ENCODE data around the gene NLGN1. TPM values are rescaled to one million over a fixed set of nuclear protein-coding genes. Genes with fewer than 3 reads are reported as not detected.

NLGN1 gene
- total RNA-seq, 1 donor from 2014 or later, result 18.3 TPM

GRCh38 chr3:173614522-173614921 is 217.0 kb downstream of the NLGN1 start:
- DNase-seq (ENCODE audit: low spot score), result no peak
- intact Hi-C loops (cut with DNase I), result no loop called here

GRCh38 chr3:173615661-173616060 is 218.1 kb downstream of the NLGN1 start:
- intact Hi-C loops (cut with DNase I), result no loop called here
- DNase-seq (ENCODE audit: low spot score), result no peak

DNA sequence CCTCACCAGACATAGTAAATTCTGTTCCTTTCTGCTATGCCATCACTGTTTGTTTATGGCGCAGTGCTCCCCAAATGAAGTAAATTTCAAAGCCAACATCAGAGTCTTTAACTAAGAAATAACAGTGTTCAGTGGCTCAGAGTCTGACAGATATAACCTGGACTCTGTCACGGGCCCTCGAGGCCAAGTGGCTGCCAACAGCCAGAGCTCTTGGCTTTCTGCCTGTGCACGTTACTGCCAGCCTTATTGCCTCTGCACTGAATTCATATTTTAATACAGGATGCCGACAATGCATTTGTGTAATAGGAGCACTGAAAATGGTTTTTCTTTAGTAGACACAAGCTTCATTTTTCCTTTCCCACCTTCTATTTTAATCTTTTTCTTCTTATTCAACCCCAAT is 219.9 kb downstream of the NLGN1 start:
- intact Hi-C loops (cut with DNase I), result no loop called here

GRCh38 chr3:173618148-173618547 is 220.6 kb downstream of the NLGN1 start:
- intact Hi-C loops (cut with DNase I), result no loop called here
- DNase-seq (ENCODE audit: low spot score), result no peak

More for the DNA sequence above, 219.9 kb downstream of the NLGN1 start:
- peak; percentile 80 for DNase-seq (ENCODE audit: low spot score)

DNA sequence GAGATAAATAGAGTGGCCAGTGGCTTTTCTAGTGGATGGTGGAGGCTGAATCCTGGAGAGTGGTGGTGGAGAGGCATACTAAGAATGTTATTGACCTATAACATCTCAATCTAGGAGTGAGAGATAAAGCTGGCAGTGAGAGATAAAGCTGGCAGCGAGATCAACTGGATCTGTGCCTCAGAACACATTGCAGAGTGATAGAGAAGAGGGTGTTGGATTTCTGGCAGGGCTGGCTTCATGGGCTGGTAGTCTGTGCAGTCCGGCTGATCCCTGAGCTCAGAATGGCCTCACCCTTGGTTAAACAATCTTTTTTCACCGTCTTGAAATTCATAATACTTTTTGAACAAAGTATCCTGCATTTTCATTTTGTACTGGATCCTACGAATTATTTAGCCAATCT is 221.2 kb downstream of the NLGN1 start:
- intact Hi-C loops (cut with DNase I), result no loop called here

DNA sequence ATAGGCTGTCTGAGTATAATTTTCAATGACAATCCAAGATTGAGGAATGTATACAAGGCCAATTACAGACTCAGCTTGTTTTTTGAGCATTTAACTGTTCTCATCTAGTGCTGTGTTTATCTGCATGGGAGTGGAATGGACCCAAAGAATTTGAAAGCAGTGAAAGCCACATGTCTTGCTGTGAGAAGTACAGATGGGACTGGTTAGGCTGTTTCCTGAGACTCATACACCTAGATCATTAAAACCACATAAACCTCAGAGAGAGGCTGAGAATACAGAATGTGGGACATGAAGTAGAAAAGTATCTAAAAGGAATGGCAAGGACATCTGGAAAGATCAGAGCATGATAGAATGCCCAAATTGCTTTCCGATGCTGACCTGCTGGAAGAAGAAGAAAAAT is 224.6 kb downstream of the NLGN1 start:
- intact Hi-C loops (cut with DNase I), result no loop called here

More for the DNA sequence above, 221.2 kb downstream of the NLGN1 start:
- no peak for DNase-seq (ENCODE audit: low spot score)

GRCh38 chr3:173624086-173624485 is 226.5 kb downstream of the NLGN1 start:
- intact Hi-C loops (cut with DNase I), result no loop called here
- no peak for DNase-seq (ENCODE audit: low spot score)

More for the DNA sequence above, 224.6 kb downstream of the NLGN1 start:
- no peak for DNase-seq (ENCODE audit: low spot score)

- no peak for DNase-seq (ENCODE audit: low spot score)
- intact Hi-C loops (cut with DNase I), result no loop called here
These were observed 233.3 kb downstream of the NLGN1 start for GRCh38 chr3:173630849-173631248.

DNA sequence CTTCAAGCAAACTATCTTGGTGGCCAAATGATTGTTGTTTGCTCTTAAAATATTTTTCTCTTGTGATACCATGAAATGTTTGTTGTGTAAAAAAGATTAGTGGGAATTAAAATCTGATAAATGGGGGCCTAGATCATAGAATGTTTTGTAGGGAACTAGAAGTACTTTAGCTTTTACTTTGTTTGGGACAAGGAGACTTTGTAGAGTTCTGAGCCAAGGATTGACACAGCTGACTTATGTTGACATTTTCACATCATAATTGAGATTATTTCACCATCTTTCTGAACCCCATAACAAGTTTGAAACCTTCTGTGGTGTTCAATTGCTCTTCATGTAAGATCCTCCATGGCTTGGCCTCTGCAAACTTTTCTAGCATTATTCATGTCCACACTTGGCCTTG is 235.4 kb downstream of the NLGN1 start:
- intact Hi-C loops (cut with DNase I), result no loop called here
- no peak for DNase-seq (ENCODE audit: low spot score)

GRCh38 chr3:173635826-173636225 is 238.3 kb downstream of the NLGN1 start:
- intact Hi-C loops (cut with DNase I), result no loop called here
- no peak for DNase-seq (ENCODE audit: low spot score)

DNA sequence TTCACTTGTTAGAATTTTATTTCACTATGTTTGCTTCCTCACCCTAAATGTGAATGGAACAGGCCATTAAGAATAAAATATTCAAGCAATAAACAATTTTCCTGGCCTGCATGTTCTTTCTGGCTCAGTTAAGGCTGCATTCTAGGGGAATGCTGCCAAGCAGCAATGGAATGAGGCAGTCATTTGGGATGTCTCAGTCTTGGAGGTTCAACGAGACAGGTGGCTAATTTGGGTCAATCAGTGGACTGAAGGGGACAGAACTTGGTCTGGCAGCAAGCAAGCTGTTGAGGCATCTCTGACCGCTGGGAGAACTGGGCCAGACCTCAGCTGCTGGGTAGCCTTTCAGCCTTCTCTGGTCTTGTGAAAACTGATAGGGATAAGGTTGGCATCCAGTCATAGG is 241.6 kb downstream of the NLGN1 start:
- no peak for DNase-seq (ENCODE audit: low spot score)
- intact Hi-C loops (cut with DNase I), result no loop called here

DNA sequence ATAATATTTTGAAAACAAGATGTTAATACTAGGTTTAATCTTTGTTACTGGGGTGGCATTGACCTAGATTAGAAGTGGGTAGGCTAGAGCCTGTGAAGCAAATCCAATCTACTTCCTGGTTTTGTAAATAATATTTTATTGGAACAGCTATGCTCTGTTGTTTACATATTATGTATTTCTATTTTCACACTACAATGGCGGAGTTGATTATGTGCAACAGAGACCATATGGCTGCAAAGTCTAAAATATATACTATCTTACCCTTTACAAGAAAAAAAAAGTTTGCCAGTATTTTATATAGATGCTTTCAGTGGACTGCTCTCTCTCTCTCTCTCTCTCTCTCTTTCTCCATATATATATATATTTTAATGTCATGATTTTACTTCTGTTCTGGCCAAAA is 244.2 kb downstream of the NLGN1 start:
- intact Hi-C loops (cut with DNase I), result no loop called here
- no peak for DNase-seq (ENCODE audit: low spot score)

DNA sequence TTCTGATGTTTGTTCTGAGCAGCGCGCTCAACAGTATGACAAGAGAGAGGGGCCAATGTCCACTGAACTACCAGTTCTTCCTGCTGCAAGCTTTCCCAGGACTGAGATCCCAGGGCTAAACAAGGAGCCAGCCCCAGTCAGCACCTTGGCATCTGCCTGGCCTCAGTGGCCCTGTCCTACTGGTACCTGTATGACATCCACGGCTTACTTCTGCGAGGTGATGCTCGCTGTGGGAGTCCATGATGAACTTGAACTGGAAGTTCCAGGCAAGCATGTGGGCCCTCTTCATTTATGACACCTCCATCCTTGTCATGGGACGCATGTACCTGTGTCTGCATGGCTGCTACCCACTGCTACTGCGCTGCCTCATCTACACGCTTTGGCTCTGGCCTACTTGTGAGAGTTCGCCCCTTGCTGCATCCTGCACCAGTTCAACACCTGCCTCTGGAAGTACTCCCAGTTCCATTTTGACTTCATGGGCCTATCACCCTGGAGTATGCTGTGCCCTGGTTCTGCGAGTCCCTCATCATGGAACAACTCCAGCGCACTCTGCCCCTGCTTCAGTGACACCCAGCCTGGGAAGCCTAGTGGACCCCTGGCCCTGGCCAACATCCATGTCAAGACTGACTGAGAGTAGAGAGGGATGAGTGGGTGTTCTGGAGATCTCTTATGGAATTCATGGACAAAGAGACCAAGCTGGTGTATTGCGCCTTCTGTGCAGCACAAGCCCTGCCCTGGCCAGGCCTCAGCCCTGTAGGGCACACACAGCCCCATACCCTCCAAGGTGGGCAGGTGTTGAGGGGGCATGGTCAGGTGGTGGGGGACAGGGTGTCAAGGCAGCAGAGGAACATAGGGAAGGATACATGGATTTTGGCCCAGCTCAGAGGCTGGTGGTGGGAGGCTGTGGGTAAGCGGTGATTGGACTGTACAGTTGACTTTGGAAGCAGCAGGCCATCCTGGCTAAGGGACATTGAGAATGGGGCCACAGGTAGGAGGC is 246.8 kb downstream of the NLGN1 start:
- intact Hi-C loops (cut with DNase I), result no loop called here
- DNase-seq (ENCODE audit: low spot score), result no peak

DNA sequence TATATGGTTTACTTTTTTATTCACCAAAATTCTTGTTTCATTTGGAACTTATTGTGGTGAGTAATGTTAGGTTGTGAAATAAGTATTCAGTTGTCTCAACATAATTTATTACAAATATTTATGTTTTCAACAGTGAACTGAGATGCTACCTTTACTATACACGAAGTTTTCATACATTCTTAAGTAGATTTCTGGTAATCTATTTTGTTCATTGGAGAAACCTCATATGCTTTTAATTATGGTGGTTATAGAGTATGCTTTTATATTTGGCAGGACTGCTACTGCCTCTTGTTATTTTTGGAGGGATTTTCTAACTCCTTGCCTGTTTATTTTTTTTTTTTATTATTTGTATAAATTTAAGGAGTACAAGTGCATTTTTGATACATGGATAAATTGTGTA is 253.1 kb downstream of the NLGN1 start:
- DNase-seq (ENCODE audit: low spot score), result no peak
- intact Hi-C loops (cut with DNase I), result no loop called here

- intact Hi-C loops (cut with DNase I), result no loop called here
- no peak for DNase-seq (ENCODE audit: low spot score)
These were observed 254.5 kb downstream of the NLGN1 start for GRCh38 chr3:173652093-173652492.

DNA sequence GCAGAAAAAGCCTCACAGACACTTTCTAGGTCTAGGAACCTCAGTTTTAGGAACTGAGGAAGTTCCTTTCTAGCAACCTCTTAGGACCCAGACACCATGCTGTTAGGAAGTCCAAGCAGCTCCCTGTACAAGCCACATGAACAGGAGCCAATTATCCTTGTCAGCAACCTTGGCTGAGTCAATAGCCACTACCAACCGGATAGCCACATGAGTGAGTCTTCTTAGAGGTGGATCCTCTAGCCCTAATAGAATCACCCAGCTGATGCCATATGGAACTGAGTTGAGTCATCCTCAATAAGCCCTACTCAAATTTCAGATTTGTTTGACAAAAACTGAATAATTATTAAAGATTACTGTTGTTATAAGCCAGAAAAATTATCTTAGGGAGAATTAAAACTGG is 256.2 kb downstream of the NLGN1 start:
- DNase-seq (ENCODE audit: low spot score), result no peak
- intact Hi-C loops (cut with DNase I), result no loop called here

DNA sequence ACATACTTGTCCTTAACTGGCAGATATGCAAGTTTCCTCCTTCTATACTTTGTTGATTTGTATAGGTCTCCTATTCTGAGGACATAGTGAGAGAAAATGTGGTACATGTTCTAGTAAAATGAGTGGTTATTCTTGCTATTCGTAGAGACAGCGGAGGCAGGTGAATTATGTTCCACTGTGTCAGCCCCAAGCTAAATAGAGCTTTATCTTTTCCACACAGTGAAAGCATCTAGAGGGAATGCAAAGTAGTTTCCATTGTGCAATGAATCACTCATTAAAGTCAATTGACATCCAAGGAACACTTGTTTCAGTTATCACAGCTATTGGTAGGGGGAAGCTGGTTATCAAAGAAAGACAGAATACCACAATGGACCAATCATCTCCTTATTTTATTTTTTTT is 262.4 kb downstream of the NLGN1 start:
- intact Hi-C loops (cut with DNase I), result loop anchor here (1.0 to 2.0 kb wide), 2 partner anchors 39 to 75 kb away; no protein-coding TSS in a partner anchor
- DNase-seq (ENCODE audit: low spot score), result no peak

GRCh38 chr3:173660645-173661299 is 263.2 kb downstream of the NLGN1 start:
- intact Hi-C loops (cut with DNase I), result loop anchor here (1.0 to 2.0 kb wide), 2 partner anchors 40 to 75 kb away; no protein-coding TSS in a partner anchor
- no peak for DNase-seq (ENCODE audit: low spot score)

- DNase-seq (ENCODE audit: low spot score), result no peak
- intact Hi-C loops (cut with DNase I), result no loop called here
These were observed 266.2 kb downstream of the NLGN1 start for GRCh38 chr3:173663696-173664111.

GRCh38 chr3:173676094-173676493 is 278.6 kb downstream of the NLGN1 start:
- no peak for DNase-seq (ENCODE audit: low spot score)
- intact Hi-C loops (cut with DNase I), result no loop called here

Measured in cardiac septum (tissue), 1 donor.